ENCODE measurements around the gene PPP4C.

DNA sequence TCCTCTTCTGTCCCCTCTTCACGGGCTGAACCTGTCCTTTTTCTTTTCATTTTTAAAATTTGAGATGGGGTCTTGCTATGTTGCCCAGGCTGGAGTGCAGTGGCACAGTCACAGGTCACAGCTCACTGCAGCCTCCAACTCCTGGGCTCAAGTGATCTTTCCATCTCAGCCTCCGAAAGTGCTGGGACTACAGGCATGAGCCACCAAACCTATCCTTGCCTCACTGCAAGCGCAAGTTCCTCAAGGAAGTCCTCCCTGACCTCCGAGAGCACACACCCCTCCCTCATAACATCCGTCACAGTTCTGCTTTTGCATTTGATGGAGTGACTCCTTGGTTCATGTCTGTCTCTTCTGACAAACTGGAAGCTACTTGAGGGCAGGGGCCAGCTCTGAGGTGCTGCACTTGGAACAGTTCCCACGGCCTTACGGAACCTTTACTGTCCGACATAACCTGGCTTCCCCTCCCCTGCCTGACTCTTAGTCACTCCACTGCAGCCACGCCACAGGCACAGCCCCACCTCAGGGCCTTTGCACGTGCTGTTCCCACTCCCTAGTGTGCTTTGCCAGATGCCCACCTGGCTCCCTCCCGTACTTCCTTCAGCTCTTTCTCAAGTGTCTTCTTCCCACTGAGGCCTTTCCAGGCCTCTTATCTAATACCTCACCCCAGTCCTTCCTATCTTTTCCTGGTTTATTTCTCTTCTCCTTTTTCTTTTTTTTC is 11.5 kb downstream of the PPP4C start:
- no peak for TF ChIP-seq POLR2A (IDR thresholded peaks at IDR 0.05; ENCODE audit: borderline replicate concordance, extremely low read depth, insufficient read depth, insufficient read length)
- no peak for TF ChIP-seq POLR2AphosphoS5 (IDR thresholded peaks at IDR 0.05; ENCODE audit: low read depth, low read length)
- no peak for TF ChIP-seq ZNF274 (IDR thresholded peaks at IDR 0.05; ENCODE audit: low read depth, low read length)
- TF ChIP-seq YY1 (IDR thresholded peaks at IDR 0.05; ENCODE audit: extremely low read depth, insufficient replicate concordance, low read depth, low read length): no peak
- TF ChIP-seq EZH2 (IDR thresholded peaks at IDR 0.05): no peak
- TF ChIP-seq, protein P1, sequence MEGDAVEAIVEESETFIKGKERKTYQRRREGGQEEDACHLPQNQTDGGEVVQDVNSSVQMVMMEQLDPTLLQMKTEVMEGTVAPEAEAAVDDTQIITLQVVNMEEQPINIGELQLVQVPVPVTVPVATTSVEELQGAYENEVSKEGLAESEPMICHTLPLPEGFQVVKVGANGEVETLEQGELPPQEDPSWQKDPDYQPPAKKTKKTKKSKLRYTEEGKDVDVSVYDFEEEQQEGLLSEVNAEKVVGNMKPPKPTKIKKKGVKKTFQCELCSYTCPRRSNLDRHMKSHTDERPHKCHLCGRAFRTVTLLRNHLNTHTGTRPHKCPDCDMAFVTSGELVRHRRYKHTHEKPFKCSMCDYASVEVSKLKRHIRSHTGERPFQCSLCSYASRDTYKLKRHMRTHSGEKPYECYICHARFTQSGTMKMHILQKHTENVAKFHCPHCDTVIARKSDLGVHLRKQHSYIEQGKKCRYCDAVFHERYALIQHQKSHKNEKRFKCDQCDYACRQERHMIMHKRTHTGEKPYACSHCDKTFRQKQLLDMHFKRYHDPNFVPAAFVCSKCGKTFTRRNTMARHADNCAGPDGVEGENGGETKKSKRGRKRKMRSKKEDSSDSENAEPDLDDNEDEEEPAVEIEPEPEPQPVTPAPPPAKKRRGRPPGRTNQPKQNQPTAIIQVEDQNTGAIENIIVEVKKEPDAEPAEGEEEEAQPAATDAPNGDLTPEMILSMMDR (IDR thresholded peaks at IDR 0.05 in 2 of 3, conservative IDR thresholded peaks at IDR 0.05 in 1 of 3; ENCODE audit: borderline replicate concordance in 1 of 3, insufficient read depth in 1 of 3, low read depth in 2 of 3, low read length in 2 of 3): no peak
- TF ChIP-seq CEBPB (IDR thresholded peaks at IDR 0.05; ENCODE audit: low read depth): no peak
- TF ChIP-seq, protein P2, sequence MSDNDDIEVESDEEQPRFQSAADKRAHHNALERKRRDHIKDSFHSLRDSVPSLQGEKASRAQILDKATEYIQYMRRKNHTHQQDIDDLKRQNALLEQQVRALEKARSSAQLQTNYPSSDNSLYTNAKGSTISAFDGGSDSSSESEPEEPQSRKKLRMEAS (IDR thresholded peaks at IDR 0.05): no peak
- no peak for TF ChIP-seq RAD21 (IDR thresholded peaks at IDR 0.05; ENCODE audit: low read depth)
